GM12891 (cell line): ENCODE measurements around the gene ZNF107.

Experiments used
- PAX5 ChIP-seq: IDR thresholded peaks from 2 replicates; pipeline ENCODE4 v1.6.1; 2011; ENCODE audit warnings: low read length, moderate library complexity, mild to moderate bottlenecking; ENCODE audit not compliant: insufficient read depth, severe bottlenecking
- POLR2A ChIP-seq: IDR thresholded peaks from 2 replicates; pipeline ENCODE4 v1.6.1; 2011; ENCODE audit warnings: low read depth, low read length, control low read depth
- POLR2AphosphoS5 ChIP-seq: IDR thresholded peaks from 2 replicates; pipeline ENCODE4 v1.6.1; 2011; ENCODE audit warnings: low read depth, low read length, control low read depth
- TAF1 ChIP-seq: IDR thresholded peaks from 2 replicates; pipeline ENCODE4 v1.6.1; 2011; ENCODE audit warnings: low read depth, low read length, control low read depth

DNA sequence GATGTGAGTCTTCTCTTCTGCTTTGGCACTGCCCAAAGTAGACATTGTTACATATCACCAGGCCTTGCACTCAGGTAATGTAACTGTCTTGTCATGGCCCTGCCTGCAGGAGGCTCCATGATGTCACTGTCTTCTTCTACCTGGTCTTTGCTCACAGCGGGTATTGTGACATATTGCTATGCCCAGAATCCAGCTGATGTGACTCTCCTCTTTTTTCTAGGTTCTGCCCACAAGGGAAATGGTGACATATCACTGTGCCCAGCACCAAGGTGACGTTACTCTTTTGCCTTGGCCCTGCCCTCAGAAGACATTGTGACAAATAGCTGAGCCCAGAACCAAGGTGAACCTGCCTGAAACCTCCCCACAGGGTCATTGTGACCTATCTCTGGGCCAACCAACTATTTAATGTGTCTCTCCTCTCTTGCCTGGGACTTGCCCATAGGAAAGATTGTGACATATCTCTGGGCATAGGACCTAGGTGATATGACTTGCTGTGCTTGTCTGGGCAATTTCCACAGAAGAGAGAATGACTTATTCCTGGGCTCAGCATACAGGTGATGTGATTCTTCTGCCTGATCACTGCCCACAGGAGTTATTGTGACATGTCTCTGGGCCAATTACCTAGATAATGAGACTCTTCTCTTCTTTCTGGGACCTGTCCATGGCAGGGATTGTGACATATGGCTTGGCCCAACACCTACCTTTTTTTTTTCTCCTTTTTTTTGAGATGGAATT lies 26.5 kb upstream of the ZNF107 start:
- TF ChIP-seq POLR2A (no peak), TAF1 (no peak), POLR2AphosphoS5 (no peak), PAX5 (no peak)
